Stimulated activated CD8-positive, alpha-beta memory T cell treated with anti-CD3 and anti-CD28 coated beads, Interleukin-15, amount 100 ng/mL, for 48 hours (primary cell): ENCODE results near the gene ZNF728.
"Not testable (repeated sequence)": the region's sequence is repeated elsewhere in the genome, so short reads cannot be mapped to it uniquely, and the experiment has no call there.

Experiments used
- DNase-seq, 2 donors: peaks; one replicate each; pipeline ENCODE4 v3.0.0-alpha.2; 2020; ENCODE audit warnings: low read depth in 2 of 2

The ZNF728 gene

GRCh38 chr19:23002690-23003422 lies at the start of gene ZNF728:
ZNF728 (minus strand) TSS chr19:23003176; CDS start chr19:23003030, 146 bp downstream.
- no peak for DNase-seq

GRCh38 chr19:23052349-23052748 lies 49.4 kb upstream of the ZNF728 start:
- no peak for DNase-seq

GRCh38 chr19:23049256-23049655 lies 46.3 kb upstream of the ZNF728 start:
- no peak for DNase-seq

GRCh38 chr19:23046743-23047142 lies 43.8 kb upstream of the ZNF728 start:
- DNase-seq = no peak

GRCh38 chr19:23033721-23034120 lies 30.7 kb upstream of the ZNF728 start:
- DNase-seq = no peak

- DNase-seq = no peak
These were observed 12.7 kb upstream of the ZNF728 start for GRCh38 chr19:23015660-23016059.

- not testable (repeated sequence) for DNase-seq
These were observed 8.0 kb downstream of the ZNF728 start for GRCh38 chr19:22994957-22995356.

GRCh38 chr19:22976248-22976647 lies 26.7 kb downstream of the ZNF728 start:
- no peak for DNase-seq

- DNase-seq = not testable (repeated sequence)
These were observed 27.3 kb downstream of the ZNF728 start for GRCh38 chr19:22975546-22976136.

GRCh38 chr19:22945560-22945959 lies 57.4 kb downstream of the ZNF728 start:
- no peak for DNase-seq

GRCh38 chr19:22935151-22935550 lies 67.8 kb downstream of the ZNF728 start:
- no peak for DNase-seq

- DNase-seq = not testable (repeated sequence)
These were observed 75.4 kb downstream of the ZNF728 start for GRCh38 chr19:22927576-22927975.

GRCh38 chr19:22925181-22925580 lies 77.8 kb downstream of the ZNF728 start:
- DNase-seq = not testable (repeated sequence)
